OCI-LY1 (cell line): ENCODE measurements around the gene STARD4.

Experiments used
- H2AFZ ChIP-seq: fragments of 200-600 bp; sonication (generic), shearing (Covaris generic); 2 replicates; pipeline ENCODE4 v1.6.0; 2014; ENCODE audit warnings: antibody characterized with exemption, mild to moderate bottlenecking, low read length
- H3F3A ChIP-seq: fragments of 200-600 bp; sonication (generic), shearing (Covaris generic); 2 replicates; pipeline ENCODE4 v1.6.0; 2014; ENCODE audit warnings: mild to moderate bottlenecking, antibody characterized with exemption, low read length, moderate library complexity; ENCODE audit not compliant: insufficient read depth
- H3K27ac ChIP-seq: fragments of 200-600 bp; sonication (generic); 2 replicates; pipeline ENCODE4 v1.5.1; 2014; ENCODE audit warnings: low read length, mixed run types, mild to moderate bottlenecking, low read depth; ENCODE audit not compliant: poor library complexity, severe bottlenecking
- H3K27me3 ChIP-seq: fragments of 200-600 bp; sonication (generic); 2 replicates; pipeline ENCODE4 v1.6.0; 2014; ENCODE audit warnings: antibody characterized with exemption, mild to moderate bottlenecking, low read length, moderate library complexity; ENCODE audit not compliant: insufficient read depth
- H3K36me3 ChIP-seq: fragments of 200-600 bp; sonication (generic); 2 replicates; pipeline ENCODE4 v1.6.1; 2014; ENCODE audit warnings: mild to moderate bottlenecking, antibody characterized with exemption, low read length, moderate library complexity, mixed read lengths; ENCODE audit not compliant: insufficient read depth
- H3K4me1 ChIP-seq: fragments of 200-600 bp; sonication (generic); 2 replicates; pipeline ENCODE4 v1.5.1; 2014; ENCODE audit warnings: mild to moderate bottlenecking, low read length, moderate library complexity; ENCODE audit not compliant: insufficient read depth, severe bottlenecking
- H3K4me2 ChIP-seq: fragments of 200-600 bp; sonication (generic), shearing (Covaris generic); 2 replicates; pipeline ENCODE4 v1.6.1; 2014; ENCODE audit warnings: low read length
- H3K4me3 ChIP-seq: fragments of 200-600 bp; sonication (generic); 2 replicates; pipeline ENCODE4 v1.5.1; 2014; ENCODE audit warnings: low read length, low read depth, mild to moderate bottlenecking, mixed read lengths; ENCODE audit not compliant: poor library complexity, severe bottlenecking
- H3K79me2 ChIP-seq: fragments of 200-600 bp; shearing (Covaris generic); 2 replicates; pipeline ENCODE4 v1.6.1; 2016; ENCODE audit warnings: mixed run types, low read length, mixed read lengths; ENCODE audit not compliant: insufficient read depth
- H3K9ac ChIP-seq: fragments of 200-600 bp; sonication (generic), shearing (Covaris generic); 2 replicates; pipeline ENCODE4 v1.6.1; 2014; ENCODE audit warnings: mild to moderate bottlenecking, low read length, mixed read lengths
- H3K9me2 ChIP-seq: fragments of 200-600 bp; sonication (generic), shearing (Covaris generic); 2 replicates; pipeline ENCODE4 v1.6.1; 2014; ENCODE audit warnings: low read depth, mild to moderate bottlenecking, low read length, mixed read lengths
- H3K9me3 ChIP-seq: fragments of 200-600 bp; shearing (Covaris generic); 2 replicates; pipeline ENCODE4 v1.6.1; 2014; ENCODE audit warnings: low read length, mixed read lengths
- H4K20me1 ChIP-seq: fragments of 200-600 bp; sonication (generic), shearing (Covaris generic); 2 replicates; pipeline ENCODE4 v1.6.0; 2016; ENCODE audit warnings: mild to moderate bottlenecking, low read length; ENCODE audit not compliant: insufficient read depth
- EZH2 ChIP-seq: fragments of 200-600 bp; sonication (generic), shearing (Covaris generic); IDR thresholded peaks from 2 replicates; pipeline ENCODE4 v1.8.0; 2017; ENCODE audit warnings: borderline replicate concordance, mixed run types, mild to moderate bottlenecking, antibody characterized with exemption, low read length, moderate library complexity, mixed read lengths
- TF ChIP-seq, protein P1 (sequence below): fragments of 200-600 bp; sonication (generic), shearing (Covaris generic); IDR thresholded peaks from 2 replicates; pipeline ENCODE4 v1.5.1; 2017; ENCODE audit warnings: mild to moderate bottlenecking, antibody characterized with exemption, low read length, moderate library complexity, mixed read lengths

The STARD4 gene, protein sequence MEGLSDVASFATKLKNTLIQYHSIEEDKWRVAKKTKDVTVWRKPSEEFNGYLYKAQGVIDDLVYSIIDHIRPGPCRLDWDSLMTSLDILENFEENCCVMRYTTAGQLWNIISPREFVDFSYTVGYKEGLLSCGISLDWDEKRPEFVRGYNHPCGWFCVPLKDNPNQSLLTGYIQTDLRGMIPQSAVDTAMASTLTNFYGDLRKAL

DNA sequence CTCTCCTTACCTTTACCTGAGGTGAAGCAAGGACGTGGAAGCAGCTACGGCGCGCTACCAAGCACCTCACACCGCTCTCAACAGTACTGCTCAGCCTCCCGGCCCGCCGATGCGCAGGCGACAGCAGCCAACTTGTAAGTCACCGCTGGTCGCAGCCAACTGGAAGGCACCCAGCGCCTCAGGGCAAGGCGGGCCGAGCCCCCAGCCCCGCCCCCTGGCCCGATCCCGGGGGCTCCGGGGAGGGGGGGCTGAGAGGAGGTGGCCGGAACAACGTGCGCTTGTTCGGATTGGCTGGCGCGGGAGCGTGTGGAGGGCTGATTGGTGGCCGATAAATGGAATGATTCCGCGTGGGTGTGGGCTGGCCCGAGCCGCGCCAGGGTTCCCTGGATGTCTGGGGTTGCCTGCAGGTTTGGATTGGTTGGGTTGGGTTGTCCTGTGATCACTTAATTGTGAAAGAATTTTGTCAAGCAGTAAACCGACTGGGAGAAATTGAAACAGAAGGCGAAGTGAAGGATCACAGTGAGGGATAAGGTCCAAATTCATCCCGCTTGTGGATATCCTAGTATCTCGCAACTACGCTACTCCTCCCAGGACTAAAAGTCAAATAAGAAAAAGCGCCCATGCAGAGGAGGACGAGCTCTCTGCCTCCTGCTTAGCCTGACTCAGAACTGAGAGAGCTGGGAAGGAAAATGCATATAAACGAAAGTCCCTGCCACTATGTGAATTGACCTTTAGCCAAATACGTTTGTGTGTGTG lies at the start of gene STARD4:
Gene STARD4 (minus strand): TSS at position 161 of the 756 bp plus-strand sequence. CDS start 5,102 bp downstream, outside the sequence.
- H4K20me1 ChIP-seq, result peaks cover 2% of the 10 kb centered on the region; the same call in 1 of the 2 replicates
- H3K4me2 ChIP-seq, result peak within 1 kb of the TSS; percentile 78
- no peaks in the 10 kb centered on the region for H3K9me3 ChIP-seq
- no peaks in the 10 kb centered on the region for H3K36me3 ChIP-seq
- H3K9me2 ChIP-seq, result no peaks in the 10 kb centered on the region
- no peaks in the 10 kb centered on the region for H3F3A ChIP-seq
- no peaks in the 10 kb centered on the region for H3K27me3 ChIP-seq
- H2AFZ ChIP-seq, result no peak within 1 kb of the TSS
- peaks cover 41% of the 10 kb centered on the region for H3K79me2 ChIP-seq
- H3K4me1 ChIP-seq, result peaks cover 36% of the 10 kb centered on the region
- H3K4me3 ChIP-seq, result peak within 1 kb of the TSS; percentile 75
- TF ChIP-seq EZH2, result no peak
- TF ChIP-seq, protein P1, sequence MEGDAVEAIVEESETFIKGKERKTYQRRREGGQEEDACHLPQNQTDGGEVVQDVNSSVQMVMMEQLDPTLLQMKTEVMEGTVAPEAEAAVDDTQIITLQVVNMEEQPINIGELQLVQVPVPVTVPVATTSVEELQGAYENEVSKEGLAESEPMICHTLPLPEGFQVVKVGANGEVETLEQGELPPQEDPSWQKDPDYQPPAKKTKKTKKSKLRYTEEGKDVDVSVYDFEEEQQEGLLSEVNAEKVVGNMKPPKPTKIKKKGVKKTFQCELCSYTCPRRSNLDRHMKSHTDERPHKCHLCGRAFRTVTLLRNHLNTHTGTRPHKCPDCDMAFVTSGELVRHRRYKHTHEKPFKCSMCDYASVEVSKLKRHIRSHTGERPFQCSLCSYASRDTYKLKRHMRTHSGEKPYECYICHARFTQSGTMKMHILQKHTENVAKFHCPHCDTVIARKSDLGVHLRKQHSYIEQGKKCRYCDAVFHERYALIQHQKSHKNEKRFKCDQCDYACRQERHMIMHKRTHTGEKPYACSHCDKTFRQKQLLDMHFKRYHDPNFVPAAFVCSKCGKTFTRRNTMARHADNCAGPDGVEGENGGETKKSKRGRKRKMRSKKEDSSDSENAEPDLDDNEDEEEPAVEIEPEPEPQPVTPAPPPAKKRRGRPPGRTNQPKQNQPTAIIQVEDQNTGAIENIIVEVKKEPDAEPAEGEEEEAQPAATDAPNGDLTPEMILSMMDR, result no peak
- H3K27ac ChIP-seq, result peak within 1 kb of the TSS; percentile 72
- peak within 1 kb of the TSS; percentile 86 for H3K9ac ChIP-seq

DNA sequence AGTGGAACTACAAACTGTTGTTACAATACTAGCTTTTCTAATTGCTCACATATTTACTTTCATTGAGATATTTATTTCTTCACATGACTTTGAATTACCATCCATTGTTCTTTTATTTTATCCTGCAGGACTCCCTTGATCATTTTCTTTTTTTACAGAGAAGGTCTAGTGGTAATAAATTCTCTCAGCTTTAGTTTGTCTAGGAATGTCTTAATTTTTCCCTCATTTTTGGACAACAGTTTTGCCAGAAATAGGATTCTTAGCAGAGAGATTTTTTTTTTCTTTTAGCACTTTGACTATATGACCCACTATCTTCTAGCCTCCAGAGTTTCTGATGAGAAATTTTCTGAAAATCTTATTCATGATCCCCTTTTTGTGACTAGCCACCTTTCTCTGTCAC lies 47.3 kb upstream of the STARD4 start:
- Histone ChIP-seq H3K27me3 (no peaks in the 10 kb centered on the region), H3K27ac (no peak overlapping the region), H3K4me1 (no peaks in the 10 kb centered on the region), H3K4me2 (no peak overlapping the region), H3K79me2 (no peaks in the 10 kb centered on the region), H3K4me3 (no peak overlapping the region), H3F3A (no peaks in the 10 kb centered on the region), H2AFZ (no peak overlapping the region), H3K36me3 (no peaks in the 10 kb centered on the region), H3K9me3 (no peaks in the 10 kb centered on the region), H3K9ac (no peak overlapping the region), H3K9me2 (no peaks in the 10 kb centered on the region), H4K20me1 (no peaks in the 10 kb centered on the region)
- no peak for TF ChIP-seq EZH2
- TF ChIP-seq, protein P1, result no peak

DNA sequence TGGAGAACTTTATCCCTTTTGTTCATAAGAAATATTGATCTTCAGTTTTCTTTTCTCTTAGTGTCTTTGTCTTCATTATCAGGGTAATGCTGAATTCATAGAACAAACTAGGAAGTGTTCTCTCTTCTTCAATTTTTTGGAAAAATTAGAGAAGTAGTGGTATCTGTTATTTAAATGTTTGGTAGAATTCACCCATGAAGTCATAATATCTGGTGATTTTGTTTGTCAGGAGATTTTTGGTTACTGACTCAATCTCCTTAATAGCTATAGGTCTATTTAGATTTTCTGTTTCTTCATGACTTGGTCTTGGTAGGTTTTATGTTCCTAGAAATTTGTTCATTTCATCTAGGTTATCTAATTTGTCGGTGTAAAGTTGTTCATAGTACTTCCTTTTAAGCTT lies 45.4 kb upstream of the STARD4 start:
- H3K4me1 ChIP-seq, result no peaks in the 10 kb centered on the region
- no peak overlapping the region for H2AFZ ChIP-seq
- H3K27ac ChIP-seq, result no peak overlapping the region
- TF ChIP-seq, protein P1, result no peak
- TF ChIP-seq EZH2, result no peak
- H4K20me1 ChIP-seq, result no peaks in the 10 kb centered on the region
- H3K27me3 ChIP-seq, result no peaks in the 10 kb centered on the region
- H3K9me2 ChIP-seq, result no peaks in the 10 kb centered on the region
- no peaks in the 10 kb centered on the region for H3K9me3 ChIP-seq
- H3K79me2 ChIP-seq, result no peaks in the 10 kb centered on the region
- no peak overlapping the region for H3K9ac ChIP-seq
- H3K36me3 ChIP-seq, result no peaks in the 10 kb centered on the region
- H3F3A ChIP-seq, result no peaks in the 10 kb centered on the region
- no peak overlapping the region for H3K4me2 ChIP-seq
- H3K4me3 ChIP-seq, result no peak overlapping the region
